Lung (tissue), 12 donors: ENCODE results near the gene CREB5. TPM values are rescaled to one million over a fixed set of nuclear protein-coding genes. Genes with fewer than 3 reads are reported as not detected.

ENCODE experiments used
- ATAC-seq: fragments of 200-7000 bp; cut with Tn5 transposase; one replicate; pipeline ENCODE4 v1.9.1; 2020; ENCODE audit warnings: moderate number of reproducible peaks; ENCODE audit not compliant: insufficient read depth, low FRiP score
- DNase-seq, 3 donors: peaks; one replicate each; pipeline ENCODE4 v3.0.0-alpha.2; 2013 to 2017
- H3K27ac ChIP-seq, 2 donors: one replicate each; pipeline ENCODE4 v1.5.1; 2013; ENCODE audit warnings: mild to moderate bottlenecking in 2 of 2, moderate library complexity in 2 of 2, control low read depth in 1 of 2, inconsistent platforms in 1 of 2, low read depth in 1 of 2, low read length in 1 of 2
- H3K27me3 ChIP-seq, 3 donors: one replicate each; pipeline ENCODE4 v1.5.1; 2013; ENCODE audit warnings: low read length in 2 of 3; ENCODE audit not compliant: control insufficient read depth in 3 of 3, insufficient read depth in 3 of 3
- H3K36me3 ChIP-seq, 4 donors: one replicate each; pipeline ENCODE4 v1.5.1; 2013; ENCODE audit warnings: low read length in 4 of 4, mild to moderate bottlenecking in 1 of 4, moderate library complexity in 1 of 4; ENCODE audit not compliant: control insufficient read depth in 4 of 4, insufficient read depth in 4 of 4
- H3K4me1 ChIP-seq, 5 donors: one replicate each; pipeline ENCODE4 v1.5.1; 2013; ENCODE audit warnings: low read length in 5 of 5, mild to moderate bottlenecking in 2 of 5, moderate library complexity in 1 of 5; ENCODE audit not compliant: control insufficient read depth in 5 of 5, insufficient read depth in 5 of 5
- H3K4me3 ChIP-seq: one replicate; pipeline ENCODE4 v1.5.1; 2013; ENCODE audit warnings: mild to moderate bottlenecking, control low read depth, moderate library complexity
- H3K9ac ChIP-seq, 2 donors: one replicate each; pipeline ENCODE4 v1.5.1; 2013; ENCODE audit warnings: low read length in 2 of 2, control low read depth in 1 of 2; ENCODE audit not compliant: insufficient read depth in 1 of 2
- H3K9me3 ChIP-seq, 4 donors: one replicate each; pipeline ENCODE4 v1.5.1; 2013; ENCODE audit warnings: low read length in 3 of 4, mild to moderate bottlenecking in 1 of 4, moderate library complexity in 1 of 4; ENCODE audit not compliant: control insufficient read depth in 4 of 4, insufficient read depth in 3 of 4
- CTCF ChIP-seq: IDR thresholded peaks from 2 replicates; pipeline ENCODE4 v1.5.1; 2012; ENCODE audit warnings: mild to moderate bottlenecking; ENCODE audit errors: control extremely low read depth, extremely low read depth
- WGBS, 2 donors: extraction: QIAGEN DNeasy Blood & Tissue Kit; methylation state at CpG; one replicate each; pipeline ENCODE4 v1.1.7; 2013; 5-methylcytosine and 5-hydroxymethylcytosine counted together
- polyA plus RNA-seq, 2 donors: library from polyadenylated mRNA; stranded (reverse); fragments of 200-250 nt; gene quantifications; one replicate each; pipeline ENCODE4 v1.2.1, GENCODE V29; 2013
- total RNA-seq, 2 donors: library from RNA; depleted of rRNA in 1 of 2; stranded (reverse); fragments of >200 nt in 1 of 2; gene quantifications; one replicate each; pipeline ENCODE4 v1.2.1, GENCODE V29; 2014 to 2021
- donor health status: control.
- donor health status: control.
- donor health status: Bipolar disorder and iron deficiency.
- donor health status: healthy.
- donor health status: DM: yes; HTN: yes; CAD: no.

The CREB5 gene
- total and polyA plus RNA-seq, 4 donors, result 2.7 to 23.1 (median 9.6) TPM

- peaks cover 0 to 15% (median 4%) of the 10 kb centered on the region in 5 donors for H3K4me1 ChIP-seq
- DNase-seq (peak; percentile 69 to 84 (median 69)), ATAC-seq (no peak)
- no peaks in the 10 kb centered on the region for H3K36me3 ChIP-seq
- H3K9ac ChIP-seq, result no peak overlapping the region
- no peak overlapping the region for H3K4me3 ChIP-seq
- no peak overlapping the region for H3K27ac ChIP-seq
- H3K9me3 ChIP-seq, result no peaks in the 10 kb centered on the region
- no peak for TF ChIP-seq CTCF
- WGBS, 2 donors, result 43 to 49% methylated on average over 6 of the region's 6 CpGs
- no peaks in the 10 kb centered on the region for H3K27me3 ChIP-seq
Measured at GRCh38 chr7:28573059-28573553, 160.8 kb downstream of the CREB5 start.

GRCh38 chr7:28573651-28574301 is 161.5 kb downstream of the CREB5 start:
- no peaks in the 10 kb centered on the region for H3K27me3 ChIP-seq
- TF ChIP-seq CTCF, result no peak
- H3K4me1 ChIP-seq, result peaks cover 0 to 15% (median 4%) of the 10 kb centered on the region in 5 donors
- ATAC-seq (no peak), DNase-seq (peak; percentile 30 to 55 (median 54))
- H3K9ac ChIP-seq, result no peak overlapping the region
- H3K9me3 ChIP-seq, result no peaks in the 10 kb centered on the region
- H3K4me3 ChIP-seq, result no peak overlapping the region
- no peaks in the 10 kb centered on the region for H3K36me3 ChIP-seq
- no peak overlapping the region for H3K27ac ChIP-seq
- 57 to 70% methylated on average over 6 of the region's 6 CpGs for WGBS, 2 donors

- Histone ChIP-seq H3K9ac (no peak overlapping the region), H3K27me3 (no peaks in the 10 kb centered on the region), H3K36me3 (no peaks in the 10 kb centered on the region), H3K4me1 (peaks cover 0 to 15% (median 4%) of the 10 kb centered on the region in 5 donors), H3K9me3 (no peaks in the 10 kb centered on the region), H3K4me3 (no peak overlapping the region), H3K27ac (no peak overlapping the region)
- ATAC-seq (no peak), DNase-seq (no peak)
- WGBS, 2 donors, result 89 to 92% methylated on average over 5 of the region's 5 CpGs
- no peak for TF ChIP-seq CTCF
Measured at GRCh38 chr7:28575241-28575643, 162.9 kb downstream of the CREB5 start.
